Activated naive CD8-positive, alpha-beta T cell treated with anti-CD3 and anti-CD28 coated beads, Interleukin-2, amount 50 U/mL, for 24 hours (primary cell): ENCODE results near the gene TTC1.
"Not testable (repeated sequence)": the region's sequence is repeated elsewhere in the genome, so short reads cannot be mapped to it uniquely, and the experiment has no call there.

Source experiments
- ATAC-seq: fragments of 150-1000 bp; cut with Tn5 transposase; one replicate; pipeline ENCODE4 v1.10.0; 2021
- DNase-seq: peaks from one replicate; pipeline ENCODE4 v3.0.0; 2021
- H3K27ac Mint-ChIP-seq: one replicate; pipeline ENCODE4 v1.8.0; 2021; ENCODE audit warnings: mild to moderate bottlenecking, mixed read lengths
- H3K27me3 Mint-ChIP-seq: one replicate; pipeline ENCODE4 v1.8.0; 2021; ENCODE audit warnings: mixed read lengths
- H3K36me3 Mint-ChIP-seq: one replicate; pipeline ENCODE4 v1.8.0; 2021; ENCODE audit warnings: low read depth, mixed read lengths
- H3K4me1 Mint-ChIP-seq: one replicate; pipeline ENCODE4 v1.8.0; 2021; ENCODE audit warnings: mixed read lengths
- H3K4me3 Mint-ChIP-seq: one replicate; pipeline ENCODE4 v1.8.0; 2021; ENCODE audit warnings: mild to moderate bottlenecking, moderate library complexity, mixed read lengths
- H3K9me3 Mint-ChIP-seq: one replicate; pipeline ENCODE4 v1.8.0; 2021; ENCODE audit warnings: mixed read lengths

TTC1 gene, protein sequence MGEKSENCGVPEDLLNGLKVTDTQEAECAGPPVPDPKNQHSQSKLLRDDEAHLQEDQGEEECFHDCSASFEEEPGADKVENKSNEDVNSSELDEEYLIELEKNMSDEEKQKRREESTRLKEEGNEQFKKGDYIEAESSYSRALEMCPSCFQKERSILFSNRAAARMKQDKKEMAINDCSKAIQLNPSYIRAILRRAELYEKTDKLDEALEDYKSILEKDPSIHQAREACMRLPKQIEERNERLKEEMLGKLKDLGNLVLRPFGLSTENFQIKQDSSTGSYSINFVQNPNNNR

DNA sequence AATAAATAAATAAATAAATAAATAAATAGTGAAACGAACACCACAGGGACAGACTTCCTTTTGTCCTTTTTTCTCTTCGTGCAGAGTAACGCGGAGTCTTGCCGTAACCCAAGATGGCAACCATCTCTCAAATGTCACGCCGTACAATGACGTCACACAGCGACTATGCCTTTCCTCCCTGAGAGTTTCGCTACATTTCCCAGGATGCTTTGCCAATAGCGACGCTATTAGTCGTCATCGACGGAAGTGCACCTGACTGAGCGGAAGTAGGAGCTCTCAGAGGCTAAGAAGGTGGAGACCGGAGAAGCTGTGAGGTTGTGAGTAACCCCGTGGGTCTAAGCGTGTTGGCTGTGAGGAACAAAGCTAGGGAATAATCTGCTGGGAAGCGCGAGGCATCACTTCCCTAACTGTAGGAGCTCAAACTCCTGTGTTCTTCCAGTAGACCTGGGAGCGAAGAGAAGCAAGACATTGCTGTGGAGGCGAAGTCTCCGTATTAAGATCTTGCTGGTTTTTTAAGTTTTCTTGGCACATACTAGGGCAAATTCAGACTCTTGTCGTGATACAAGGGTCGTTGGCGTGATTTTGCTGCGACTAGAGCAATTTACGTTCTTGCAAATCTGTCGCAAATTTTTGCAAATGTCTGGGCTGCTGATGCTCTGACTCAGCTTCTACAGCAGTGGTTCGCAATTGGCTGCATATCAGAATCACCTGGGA lies at the start of gene TTC1:
TTC1 (plus strand) TSS at position 263 of the 714 bp plus-strand sequence. CDS start 1,390 bp downstream, outside the sequence.
- Mint-ChIP-seq H3K4me3 (peak within 1 kb of the TSS; percentile 99), H3K27me3 (no peaks in the 10 kb centered on the region), H3K27ac (peak within 1 kb of the TSS; percentile 96), H3K36me3 (peaks cover 23% of the 10 kb centered on the region), H3K9me3 (no peaks in the 10 kb centered on the region), H3K4me1 (peaks cover 24% of the 10 kb centered on the region)
- ATAC-seq (peak; percentile 99), DNase-seq (peak; percentile 86)

DNA sequence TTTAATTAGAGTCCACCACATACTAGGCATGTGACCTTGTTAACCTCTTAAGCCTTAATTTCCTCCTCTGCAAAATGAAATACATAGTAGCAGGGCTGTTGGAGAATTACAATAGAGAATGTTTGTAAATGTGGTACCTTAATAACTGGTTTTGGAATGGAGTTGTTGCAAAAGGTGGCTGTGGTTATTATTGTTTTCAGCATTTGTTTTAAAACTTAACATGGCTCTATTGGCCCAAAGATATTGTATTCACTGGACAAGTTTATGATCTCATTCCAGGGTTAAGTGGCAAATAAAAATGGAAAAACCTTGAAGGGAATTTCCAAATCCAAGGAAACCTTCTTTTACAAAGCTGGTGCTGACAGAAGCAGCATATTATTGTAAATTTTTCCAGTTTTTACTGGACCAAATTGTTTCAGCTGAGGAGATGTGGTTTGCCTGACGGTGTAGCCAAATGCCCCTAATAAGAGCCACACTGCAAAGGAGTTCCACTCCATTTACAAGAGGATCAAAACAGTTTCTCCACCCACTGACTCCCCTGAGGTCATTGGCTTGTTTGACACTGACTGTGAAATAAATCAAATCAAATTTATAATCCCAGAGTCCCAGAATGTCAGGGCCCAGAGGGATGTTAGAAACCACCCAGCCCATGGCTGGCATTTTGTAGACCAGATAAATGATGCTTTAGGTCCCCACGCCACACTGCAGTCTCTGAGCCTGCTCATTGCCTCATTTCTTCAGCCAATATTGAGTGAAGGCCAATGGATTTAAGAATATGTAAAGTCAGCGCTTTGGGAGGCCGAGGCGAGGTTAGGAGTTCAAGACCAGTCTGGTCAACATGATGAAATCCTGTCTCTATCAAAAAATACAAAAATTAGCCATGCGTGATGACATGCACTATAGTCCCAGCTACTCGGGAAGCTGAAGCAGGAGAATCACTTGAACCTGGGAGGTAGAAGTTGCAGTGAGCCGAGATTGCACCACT lies 47.5 kb upstream of the TTC1 start:
- no peaks in the 10 kb centered on the region for H3K9me3 Mint-ChIP-seq
- H3K27me3 Mint-ChIP-seq, result peaks cover 12% of the 10 kb centered on the region
- H3K4me1 Mint-ChIP-seq, result no peaks in the 10 kb centered on the region
- ATAC-seq (no peak), DNase-seq (no peak)
- H3K4me3 Mint-ChIP-seq, result no peak overlapping the region
- no peaks in the 10 kb centered on the region for H3K36me3 Mint-ChIP-seq
- no peak overlapping the region for H3K27ac Mint-ChIP-seq

DNA sequence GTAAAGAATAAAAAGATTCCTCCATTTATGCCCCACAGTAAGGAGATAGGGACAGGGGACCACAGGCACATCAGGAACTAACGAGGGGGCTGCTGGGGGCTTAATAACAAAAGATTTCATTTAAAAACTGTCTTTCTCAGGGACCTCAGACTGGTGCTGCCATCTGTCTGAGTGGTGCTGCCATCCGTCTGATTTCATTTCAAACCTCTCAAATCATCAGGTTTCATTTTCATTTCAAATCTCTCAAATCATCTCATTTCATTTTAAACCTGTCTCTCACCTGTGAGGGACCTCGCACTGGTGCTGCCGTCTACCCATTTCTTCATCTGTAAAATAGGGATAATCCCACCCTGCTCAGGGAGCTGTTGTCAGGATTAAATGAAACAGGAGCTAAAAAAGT lies 46.7 kb upstream of the TTC1 start:
- no peak overlapping the region for H3K4me3 Mint-ChIP-seq
- H3K9me3 Mint-ChIP-seq, result no peaks in the 10 kb centered on the region

DNA sequence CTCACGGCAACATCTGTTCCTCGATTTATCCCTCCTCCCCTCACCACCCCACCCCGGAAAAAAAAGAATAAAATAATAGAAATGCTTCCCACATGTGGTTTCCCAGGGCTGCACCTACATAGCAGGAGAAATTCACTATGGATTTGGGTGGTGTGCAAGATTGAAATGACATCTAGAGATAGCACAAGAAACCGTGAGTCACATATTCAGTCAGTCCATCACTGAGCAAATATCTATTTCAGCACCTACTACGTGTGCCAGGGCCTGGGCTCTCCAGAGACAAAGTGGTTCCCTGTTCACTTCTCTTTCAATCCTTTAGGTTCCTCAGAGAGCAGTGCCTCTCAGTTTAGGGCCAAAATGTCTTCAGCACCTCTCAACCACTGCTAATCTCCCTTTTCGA lies 45.0 kb upstream of the TTC1 start:
- Mint-ChIP-seq H3K27ac (no peak overlapping the region), H3K9me3 (no peaks in the 10 kb centered on the region), H3K36me3 (no peaks in the 10 kb centered on the region), H3K4me3 (no peak overlapping the region), H3K27me3 (peaks cover 22% of the 10 kb centered on the region), H3K4me1 (no peaks in the 10 kb centered on the region)
- no peak for DNase-seq
- no peak for ATAC-seq

More for the DNA sequence above, 46.7 kb upstream of the TTC1 start:
- no peak overlapping the region for H3K27ac Mint-ChIP-seq
- peaks cover 18% of the 10 kb centered on the region for H3K27me3 Mint-ChIP-seq
- ATAC-seq (no peak), DNase-seq (no peak)
- no peaks in the 10 kb centered on the region for H3K4me1 Mint-ChIP-seq
- H3K36me3 Mint-ChIP-seq, result no peaks in the 10 kb centered on the region

DNA sequence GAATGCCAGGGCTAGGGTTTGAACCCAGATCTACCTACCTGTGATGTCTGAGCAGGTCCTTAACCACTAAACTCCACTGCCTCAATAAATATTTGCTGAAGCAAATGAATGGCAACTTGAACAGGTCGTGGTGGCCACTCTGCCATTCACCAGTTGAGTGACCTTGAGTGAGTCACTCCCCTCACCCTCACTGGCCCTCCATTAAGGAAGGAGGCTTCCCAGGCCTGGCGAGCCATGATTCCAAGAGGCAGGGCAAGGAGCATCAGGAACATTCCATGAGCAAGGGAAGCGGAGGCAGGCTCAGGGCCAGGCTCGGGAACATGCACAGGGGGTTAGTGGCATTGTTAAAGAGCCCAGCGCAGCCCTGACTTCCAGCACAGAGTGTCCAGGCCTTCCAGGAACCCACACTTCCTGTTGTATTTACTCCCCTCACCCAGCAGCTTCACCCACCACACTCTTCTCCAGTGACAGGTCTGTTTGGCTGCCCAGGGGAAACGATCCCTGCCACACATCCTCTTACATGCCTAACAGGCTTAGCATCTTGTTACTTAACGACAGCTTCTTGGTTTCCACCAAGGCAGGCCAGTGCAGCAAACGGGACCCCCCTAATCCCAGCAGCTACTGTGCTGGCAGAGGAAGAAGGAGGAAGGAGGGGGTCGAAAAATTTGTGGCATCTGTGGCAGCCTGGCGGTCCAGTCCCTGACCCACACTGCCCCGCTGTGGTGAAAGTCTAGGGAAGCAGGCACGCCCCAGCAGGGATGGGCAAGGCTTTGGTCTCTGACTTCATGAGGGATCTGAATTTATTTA lies 43.7 kb upstream of the TTC1 start:
- no peaks in the 10 kb centered on the region for H3K36me3 Mint-ChIP-seq
- no peaks in the 10 kb centered on the region for H3K9me3 Mint-ChIP-seq
- ATAC-seq (no peak), DNase-seq (peak; percentile 45)
- H3K4me3 Mint-ChIP-seq, result no peak overlapping the region
- H3K4me1 Mint-ChIP-seq, result no peaks in the 10 kb centered on the region
- no peak overlapping the region for H3K27ac Mint-ChIP-seq
- H3K27me3 Mint-ChIP-seq, result peaks cover 26% of the 10 kb centered on the region

DNA sequence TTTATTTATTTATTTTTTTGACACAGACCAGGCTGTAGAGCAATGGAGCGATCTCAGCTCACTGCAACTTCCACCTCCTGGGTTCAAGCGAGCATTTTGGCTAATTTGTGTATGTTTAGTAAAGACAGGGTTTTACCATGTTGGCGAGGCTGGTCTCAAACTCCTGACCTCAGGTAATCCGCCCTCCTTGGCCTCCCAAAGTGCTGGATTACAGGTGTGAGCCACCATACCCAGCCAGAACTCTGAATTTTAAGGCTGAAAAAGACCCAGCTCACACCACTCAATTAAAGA lies 43.2 kb upstream of the TTC1 start:
- H3K9me3 Mint-ChIP-seq, DNase-seq, ATAC-seq, H3K4me1 Mint-ChIP-seq, H3K4me3 Mint-ChIP-seq, H3K27ac Mint-ChIP-seq, H3K36me3 Mint-ChIP-seq: not testable (repeated sequence)
- peaks cover 32% of the 10 kb centered on the region for H3K27me3 Mint-ChIP-seq

DNA sequence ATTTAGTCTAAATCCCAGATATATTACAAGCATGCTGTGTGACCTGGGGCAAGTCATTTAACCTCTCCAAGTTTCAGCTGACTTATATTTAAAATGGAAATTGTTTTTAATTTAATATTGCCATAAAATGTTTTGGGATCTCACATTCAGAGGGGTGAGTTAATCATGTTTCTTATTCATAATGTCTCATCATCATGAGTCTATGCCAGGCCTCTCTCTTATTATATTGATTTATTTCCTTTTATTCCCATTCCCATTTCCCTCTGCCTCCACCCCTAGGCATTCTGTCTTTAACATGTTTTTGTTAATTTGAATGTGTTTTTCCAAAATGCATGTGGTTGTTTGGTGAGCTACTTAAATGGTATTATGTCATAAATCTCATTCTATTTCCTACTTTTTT lies 39.0 kb upstream of the TTC1 start:
- H3K4me3 Mint-ChIP-seq, result no peak overlapping the region
- H3K9me3 Mint-ChIP-seq, result no peaks in the 10 kb centered on the region
- ATAC-seq, result no peak
- peaks cover 10% of the 10 kb centered on the region for H3K4me1 Mint-ChIP-seq
- no peaks in the 10 kb centered on the region for H3K36me3 Mint-ChIP-seq
- no peak for DNase-seq
- peaks cover 65% of the 10 kb centered on the region for H3K27me3 Mint-ChIP-seq
- H3K27ac Mint-ChIP-seq, result no peak overlapping the region

DNA sequence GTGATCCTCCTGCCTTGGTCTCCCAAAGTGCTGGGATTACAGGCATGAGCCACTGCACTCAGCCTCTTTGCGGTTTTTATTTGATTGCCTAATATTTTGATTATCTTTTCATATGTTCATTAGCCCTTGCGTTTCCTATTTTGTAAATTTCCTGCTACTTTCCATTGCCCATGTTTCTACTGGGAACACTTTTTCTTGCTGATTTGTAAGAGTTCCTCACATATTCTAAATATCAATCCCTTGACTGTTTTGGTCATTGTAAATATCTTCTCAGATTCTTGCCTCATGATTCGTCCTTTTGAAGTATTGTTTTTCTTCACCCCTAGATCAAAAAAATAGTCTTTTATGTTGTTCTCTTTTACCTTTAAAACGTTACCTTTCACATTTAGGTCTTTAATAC lies 37.9 kb upstream of the TTC1 start:
- Mint-ChIP-seq H3K4me1 (peaks cover 10% of the 10 kb centered on the region), H3K27me3 (peaks cover 63% of the 10 kb centered on the region), H3K36me3 (no peaks in the 10 kb centered on the region), H3K4me3 (no peak overlapping the region), H3K27ac (no peak overlapping the region), H3K9me3 (no peaks in the 10 kb centered on the region)
- ATAC-seq (no peak), DNase-seq (no peak)

DNA sequence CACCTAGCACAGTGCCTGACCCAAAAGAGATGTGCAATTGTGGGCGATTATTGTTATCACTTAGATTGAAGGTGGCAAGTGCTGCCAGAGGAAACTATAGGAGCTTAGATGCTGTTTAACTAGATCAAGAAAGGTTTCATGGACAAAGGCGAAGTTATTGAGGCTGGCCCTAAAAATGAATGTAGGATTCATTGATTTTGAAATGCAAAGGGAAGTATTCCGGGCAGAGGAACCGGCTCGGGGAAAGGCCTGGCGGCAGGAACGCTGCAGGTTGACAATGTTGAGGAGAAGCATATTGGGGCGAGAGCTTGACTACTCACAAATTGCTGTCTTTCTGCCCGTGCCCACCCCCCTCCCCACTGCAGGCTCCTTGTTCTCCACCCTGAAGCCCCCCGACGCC lies 37.4 kb upstream of the TTC1 start:
- ATAC-seq (no peak), DNase-seq (no peak)
- peaks cover 10% of the 10 kb centered on the region for H3K4me1 Mint-ChIP-seq
- H3K9me3 Mint-ChIP-seq, result no peaks in the 10 kb centered on the region
- H3K27me3 Mint-ChIP-seq, result peaks cover 60% of the 10 kb centered on the region
- H3K4me3 Mint-ChIP-seq, result peak overlapping the region; percentile 28
- no peak overlapping the region for H3K27ac Mint-ChIP-seq
- H3K36me3 Mint-ChIP-seq, result no peaks in the 10 kb centered on the region

DNA sequence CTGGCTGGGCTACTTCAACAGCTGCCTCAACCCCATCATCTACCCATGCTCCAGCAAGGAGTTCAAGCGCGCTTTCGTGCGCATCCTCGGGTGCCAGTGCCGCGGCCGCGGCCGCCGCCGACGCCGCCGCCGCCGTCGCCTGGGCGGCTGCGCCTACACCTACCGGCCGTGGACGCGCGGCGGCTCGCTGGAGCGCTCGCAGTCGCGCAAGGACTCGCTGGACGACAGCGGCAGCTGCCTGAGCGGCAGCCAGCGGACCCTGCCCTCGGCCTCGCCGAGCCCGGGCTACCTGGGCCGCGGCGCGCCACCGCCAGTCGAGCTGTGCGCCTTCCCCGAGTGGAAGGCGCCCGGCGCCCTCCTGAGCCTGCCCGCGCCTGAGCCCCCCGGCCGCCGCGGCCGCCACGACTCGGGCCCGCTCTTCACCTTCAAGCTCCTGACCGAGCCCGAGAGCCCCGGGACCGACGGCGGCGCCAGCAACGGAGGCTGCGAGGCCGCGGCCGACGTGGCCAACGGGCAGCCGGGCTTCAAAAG lies 36.9 kb upstream of the TTC1 start:
- H3K4me3 Mint-ChIP-seq, result no peak overlapping the region
- H3K27me3 Mint-ChIP-seq, result peaks cover 58% of the 10 kb centered on the region
- H3K36me3 Mint-ChIP-seq, result no peaks in the 10 kb centered on the region
- ATAC-seq (no peak), DNase-seq (no peak)
- H3K27ac Mint-ChIP-seq, result no peak overlapping the region
- H3K9me3 Mint-ChIP-seq, result no peaks in the 10 kb centered on the region
- peaks cover 10% of the 10 kb centered on the region for H3K4me1 Mint-ChIP-seq

DNA sequence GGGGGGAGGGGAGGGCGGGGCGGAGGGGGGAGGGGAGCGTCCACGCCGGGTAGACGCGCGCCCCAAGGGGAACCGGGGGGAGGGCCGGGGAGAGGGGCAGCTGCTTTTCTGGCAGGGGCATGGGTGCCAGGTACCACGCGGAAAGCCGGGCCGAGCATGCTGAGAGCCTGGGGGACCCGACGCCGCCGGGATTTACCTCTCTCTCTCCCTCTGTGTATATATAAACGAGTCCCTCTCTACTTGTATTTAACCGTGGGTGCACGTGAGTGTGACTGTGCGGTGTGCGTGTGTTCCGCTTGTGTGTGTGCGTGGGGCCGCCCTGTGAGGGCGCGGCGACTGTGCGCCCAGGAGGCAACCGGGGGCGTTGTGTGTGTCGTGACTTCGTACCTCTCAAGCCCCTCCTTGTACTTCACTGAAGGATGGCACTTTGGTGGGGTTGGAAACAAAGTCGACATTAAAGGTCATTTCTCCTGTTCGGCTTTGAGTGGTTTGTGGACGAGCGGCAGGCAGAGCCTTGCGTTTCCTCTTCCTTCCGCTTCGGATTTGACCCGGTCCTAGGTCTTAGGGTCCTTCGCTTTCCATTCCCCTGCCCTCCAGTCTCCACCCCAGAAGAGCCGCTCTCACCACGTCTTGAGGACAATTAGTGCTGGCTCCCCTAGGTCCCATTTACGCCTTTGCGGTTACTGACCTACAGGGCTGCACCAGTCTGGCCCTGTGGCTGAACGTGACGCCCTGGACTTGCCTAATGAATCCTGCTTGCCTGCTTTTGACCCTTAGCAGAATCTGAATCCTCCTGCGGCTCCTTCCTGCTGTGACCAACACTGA lies 36.2 kb upstream of the TTC1 start:
- Mint-ChIP-seq H3K4me1 (peaks cover 10% of the 10 kb centered on the region), H3K9me3 (no peaks in the 10 kb centered on the region), H3K27ac (peak overlapping the region; percentile 68), H3K36me3 (no peaks in the 10 kb centered on the region), H3K27me3 (peaks cover 57% of the 10 kb centered on the region), H3K4me3 (peak overlapping the region; percentile 73)
- DNase-seq (no peak), ATAC-seq (no peak)

DNA sequence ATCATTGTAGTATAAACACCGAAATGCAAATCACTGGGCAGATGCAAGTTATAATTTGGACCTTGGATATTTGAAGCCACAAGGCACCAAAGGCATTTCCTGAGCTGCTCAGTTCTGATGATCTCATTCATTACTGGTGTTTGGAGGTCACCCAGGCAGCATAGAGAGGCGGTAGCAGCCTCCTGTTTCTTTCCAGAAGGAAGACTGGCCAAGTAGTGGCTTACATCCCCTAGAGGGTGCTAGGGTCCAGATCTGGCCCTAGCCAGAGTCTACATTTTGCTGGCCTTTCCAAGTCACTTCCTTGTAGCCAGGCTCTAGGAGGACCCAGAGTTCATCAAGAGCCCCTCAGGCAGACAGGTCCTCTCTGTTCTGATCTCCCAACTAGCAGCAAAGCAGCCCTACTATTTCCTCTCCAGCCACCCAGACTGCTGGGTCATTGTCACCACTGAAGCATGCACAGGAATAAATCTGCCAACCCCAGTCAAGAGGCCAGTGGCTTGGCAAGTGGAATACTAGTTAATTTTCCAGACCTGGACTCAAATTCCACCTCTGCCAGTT lies 33.4 kb upstream of the TTC1 start:
- Mint-ChIP-seq H3K4me3 (no peak overlapping the region), H3K4me1 (peaks cover 10% of the 10 kb centered on the region), H3K9me3 (no peaks in the 10 kb centered on the region), H3K36me3 (no peaks in the 10 kb centered on the region), H3K27me3 (peaks cover 48% of the 10 kb centered on the region), H3K27ac (no peak overlapping the region)
- DNase-seq (no peak), ATAC-seq (no peak)

DNA sequence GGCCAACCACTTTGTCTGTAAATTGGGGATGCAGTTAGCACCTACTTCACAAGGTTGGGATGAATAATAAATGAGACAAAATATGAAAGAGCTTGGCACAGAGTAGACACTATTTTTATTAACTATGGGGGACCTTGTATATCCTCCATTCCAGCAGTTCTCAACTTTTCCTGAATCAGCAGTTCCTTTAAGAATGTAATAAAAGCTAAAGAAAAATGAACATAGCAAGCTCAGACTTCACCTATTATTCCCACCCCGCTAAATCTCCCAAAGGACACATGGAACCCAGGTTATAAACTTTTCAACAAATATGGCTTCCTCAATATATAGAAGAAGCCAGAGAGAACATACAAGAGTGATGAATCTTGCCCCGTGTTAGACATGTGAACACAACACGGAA lies 32.0 kb upstream of the TTC1 start:
- H3K27ac Mint-ChIP-seq, result no peak overlapping the region
- H3K4me3 Mint-ChIP-seq, result no peak overlapping the region
- H3K27me3 Mint-ChIP-seq, result peaks cover 36% of the 10 kb centered on the region
- H3K36me3 Mint-ChIP-seq, result no peaks in the 10 kb centered on the region
- DNase-seq (no peak), ATAC-seq (no peak)
- peaks cover 7% of the 10 kb centered on the region for H3K4me1 Mint-ChIP-seq
- no peaks in the 10 kb centered on the region for H3K9me3 Mint-ChIP-seq
